ENCODE results near the gene HEYL.

HEYL gene

DNA sequence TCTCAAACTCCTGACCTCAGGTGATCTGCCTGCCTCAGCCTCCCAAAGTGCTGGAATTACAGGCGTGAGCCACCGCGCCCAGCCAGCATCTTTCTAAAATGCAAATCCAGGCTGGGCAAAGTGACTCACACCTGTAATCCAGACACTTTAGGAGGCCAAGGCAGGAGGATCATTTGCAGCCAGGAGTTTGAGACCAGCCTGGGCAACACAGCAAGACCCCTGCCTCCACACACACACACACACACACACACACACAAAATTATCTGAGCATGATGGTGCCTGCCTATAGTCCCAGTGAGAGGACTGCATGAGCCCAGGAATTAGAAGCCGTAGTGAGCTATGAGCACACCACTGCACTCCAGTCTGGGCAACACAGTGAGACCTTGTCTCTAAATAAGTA is 46.1 kb downstream of the HEYL start:
- DNase-seq = no peak

DNA sequence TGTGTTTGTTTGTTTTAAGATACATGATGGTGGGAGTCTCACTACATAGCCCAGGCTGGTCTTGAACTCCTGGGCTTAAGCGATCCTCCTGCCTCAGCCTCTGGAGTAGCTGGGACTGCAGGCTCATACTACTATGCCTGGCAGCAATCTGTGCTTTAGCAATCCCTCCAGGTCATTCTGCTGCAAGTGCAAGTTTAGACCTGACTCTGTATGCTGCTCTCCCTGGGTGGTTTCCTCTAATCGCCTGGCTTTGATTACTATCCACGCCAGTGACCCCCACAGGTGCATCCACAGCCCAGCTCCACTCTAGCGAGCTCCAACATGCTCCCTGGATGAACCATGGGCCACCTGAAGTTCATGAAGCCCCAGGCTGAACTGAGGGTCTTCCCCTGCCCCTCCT is 47.4 kb downstream of the HEYL start:
- no peak for DNase-seq

DNA sequence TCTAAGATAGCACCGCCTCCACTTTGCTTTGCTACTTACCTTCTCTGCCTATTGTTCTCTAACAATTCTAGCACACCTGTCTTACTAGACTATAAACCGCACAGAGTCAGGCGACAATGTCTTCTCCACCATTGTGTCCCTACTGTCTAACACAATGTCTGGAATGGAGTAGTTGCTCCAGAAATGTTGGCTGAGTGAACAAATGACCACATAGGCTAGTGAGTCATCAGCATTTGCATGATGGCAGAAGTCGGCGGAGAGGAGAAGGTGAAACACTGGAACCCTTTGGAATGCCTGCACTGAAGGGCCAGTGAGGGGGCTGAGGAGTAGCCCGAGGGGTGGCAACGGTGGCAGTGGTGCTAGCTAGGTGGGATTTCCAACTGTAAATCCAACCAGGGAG is 48.9 kb downstream of the HEYL start:
- DNase-seq = no peak

DNA sequence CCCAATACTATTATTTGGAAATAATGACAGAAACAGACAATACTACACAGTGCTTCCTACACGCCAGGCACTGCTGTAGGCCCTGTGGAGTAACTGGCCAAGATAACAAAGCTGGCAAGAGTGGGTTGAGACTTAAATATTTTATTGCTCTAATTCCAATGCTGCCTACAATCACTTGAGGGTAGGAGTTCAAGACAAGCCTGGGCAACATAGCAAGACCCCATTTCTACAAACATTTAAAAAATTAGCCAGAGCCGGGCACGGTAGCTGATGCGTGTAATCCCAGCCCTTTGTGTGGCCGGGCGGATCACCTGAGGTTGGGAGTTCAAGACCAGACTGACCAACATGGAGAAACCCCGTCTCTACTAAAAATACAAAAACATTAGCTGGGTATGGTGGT is 53.5 kb downstream of the HEYL start:
- no peak for DNase-seq

DNA sequence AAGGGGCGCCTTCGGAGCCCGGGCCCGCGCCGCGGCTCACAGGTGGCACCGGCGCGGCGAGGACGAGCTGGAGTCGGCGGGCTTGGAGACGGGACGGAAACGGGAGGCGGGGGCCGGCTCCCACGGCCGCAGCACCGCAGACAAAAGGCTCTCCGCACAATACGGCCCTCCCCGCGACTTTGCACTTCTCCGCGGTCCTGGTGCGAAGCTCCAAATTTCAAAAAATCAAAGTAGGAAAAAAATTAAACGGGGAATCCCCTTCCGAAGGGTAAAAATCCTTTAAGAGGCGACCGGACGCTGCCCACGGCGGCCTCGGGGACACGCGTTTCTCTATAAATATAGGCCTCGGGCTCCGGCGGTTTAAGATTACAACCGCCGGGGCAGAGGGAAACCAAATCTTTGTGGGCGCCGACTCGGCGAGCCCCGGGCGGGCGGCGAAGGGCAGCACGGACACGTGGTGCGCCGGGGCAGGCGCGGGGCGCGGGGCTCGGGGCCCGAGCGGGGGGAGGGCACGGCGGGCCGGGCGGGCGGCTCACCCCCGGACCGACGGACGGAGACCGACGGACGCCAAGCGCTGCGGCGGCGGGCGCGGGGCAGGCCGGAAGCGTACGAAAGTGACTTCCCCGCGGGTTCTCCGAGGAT is 63.3 kb downstream of the HEYL start:
- DNase-seq = peak; percentile 35

DNA sequence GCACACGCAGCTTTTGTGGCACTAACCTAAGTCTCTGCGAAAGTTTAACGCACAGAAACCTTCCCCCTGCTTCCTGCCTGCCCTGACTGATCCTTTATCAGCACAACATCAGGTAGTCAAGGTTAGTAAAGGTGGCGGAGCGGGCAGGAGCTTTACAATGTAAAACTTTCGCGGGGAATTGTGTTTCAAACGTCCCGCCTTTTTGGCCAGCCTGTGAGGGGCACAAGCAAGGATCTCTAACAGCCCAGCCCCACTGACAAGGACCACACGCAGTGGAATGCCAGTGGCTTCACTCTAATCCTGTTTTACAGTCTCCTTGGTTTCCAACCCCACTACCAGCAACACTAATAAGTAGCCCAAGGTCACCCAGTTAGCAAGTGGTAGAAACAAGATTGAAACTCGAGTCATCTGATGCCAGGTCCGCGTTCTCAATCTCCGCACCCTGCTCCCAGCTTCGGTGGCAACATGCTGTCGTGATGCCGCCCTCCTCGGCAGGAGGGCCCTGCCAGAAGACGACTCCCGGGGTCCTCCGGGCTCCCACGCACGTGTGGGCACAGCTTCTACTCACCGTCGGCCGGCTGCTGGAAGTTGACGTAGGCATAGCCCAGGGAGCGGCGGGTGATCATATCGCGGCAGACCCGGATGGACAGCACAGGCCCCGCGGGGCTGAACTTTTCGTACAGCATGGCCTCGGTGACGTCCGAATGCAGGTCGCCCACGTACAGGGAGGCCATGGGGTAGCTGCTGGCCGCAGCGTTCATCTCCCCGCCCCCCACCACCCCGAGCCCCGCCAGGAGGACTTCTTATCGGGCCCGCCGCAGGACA is 64.0 kb downstream of the HEYL start:
- DNase-seq = peak; percentile 50

DNA sequence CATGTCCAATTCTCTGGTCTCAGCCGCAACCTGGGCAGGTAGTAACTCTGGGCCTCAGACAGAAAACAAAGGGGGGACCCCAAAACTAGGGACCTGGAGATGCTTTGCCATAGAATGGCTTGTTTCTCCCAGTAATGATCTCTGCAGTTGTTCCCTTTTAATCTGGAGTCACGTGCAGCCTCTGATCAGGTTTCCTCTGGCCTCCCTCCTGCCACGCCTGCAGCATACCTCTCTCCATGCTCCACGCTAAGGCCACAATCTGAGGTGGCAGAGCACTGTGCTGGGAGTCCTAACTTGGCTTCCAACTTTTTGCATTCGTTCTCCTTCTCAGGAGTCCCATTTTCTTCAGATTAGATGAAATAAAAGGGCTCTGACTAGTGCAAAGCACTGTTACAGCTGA is 64.8 kb downstream of the HEYL start:
- peak; percentile 25 for DNase-seq
